ENCODE data around the gene RSRP1.
A peak's percentile ranks its signal among the peaks of the same experiment; 100 is the strongest.
"Not testable (repeated sequence)": the region's sequence is repeated elsewhere in the genome, so short reads cannot be mapped to it uniquely, and the experiment has no call there.

RSRP1 gene

GRCh38 chr1:25247024-25247828 lies at the start of gene RSRP1:
TSS of gene RSRP1 (minus strand) at chr1:25247454. CDS start at chr1:25246963, 491 bp downstream.
- H3K4me3 ChIP-seq (ENCODE audit: low read depth, low read length) = peak within 1 kb of the TSS; percentile 98
- no peak for TF ChIP-seq CTCF (IDR thresholded peaks at IDR 0.05; ENCODE audit: low read depth, low read length)

- not testable (repeated sequence) for H3K4me3 ChIP-seq (ENCODE audit: low read depth, low read length)
Observed at GRCh38 chr1:25296501-25296900, 49.2 kb upstream of the RSRP1 start.

- not testable (repeated sequence) for H3K4me3 ChIP-seq (ENCODE audit: low read depth, low read length)
Observed at GRCh38 chr1:25294889-25295826, 47.9 kb upstream of the RSRP1 start.

GRCh38 chr1:25293426-25293825 lies 46.2 kb upstream of the RSRP1 start:
- H3K4me3 ChIP-seq (ENCODE audit: low read depth, low read length) = not testable (repeated sequence)

GRCh38 chr1:25290043-25290442 lies 42.8 kb upstream of the RSRP1 start:
- not testable (repeated sequence) for H3K4me3 ChIP-seq (ENCODE audit: low read depth, low read length)

- H3K4me3 ChIP-seq (ENCODE audit: low read depth, low read length) = not testable (repeated sequence)
Observed at GRCh38 chr1:25288573-25289101, 41.4 kb upstream of the RSRP1 start.

GRCh38 chr1:25287164-25287563 lies 39.9 kb upstream of the RSRP1 start:
- H3K4me3 ChIP-seq (ENCODE audit: low read depth, low read length) = not testable (repeated sequence)

- H3K4me3 ChIP-seq (ENCODE audit: low read depth, low read length) = not testable (repeated sequence)
Observed at GRCh38 chr1:25285862-25286261, 38.6 kb upstream of the RSRP1 start.

- H3K4me3 ChIP-seq (ENCODE audit: low read depth, low read length) = not testable (repeated sequence)
Observed at GRCh38 chr1:25279693-25280111, 32.4 kb upstream of the RSRP1 start.

GRCh38 chr1:25278790-25279189 lies 31.5 kb upstream of the RSRP1 start:
- not testable (repeated sequence) for H3K4me3 ChIP-seq (ENCODE audit: low read depth, low read length)

- not testable (repeated sequence) for H3K4me3 ChIP-seq (ENCODE audit: low read depth, low read length)
Observed at GRCh38 chr1:25278358-25278757, 31.1 kb upstream of the RSRP1 start.

- not testable (repeated sequence) for H3K4me3 ChIP-seq (ENCODE audit: low read depth, low read length)
Observed at GRCh38 chr1:25277295-25277694, 30.0 kb upstream of the RSRP1 start.

GRCh38 chr1:25275648-25276047 lies 28.4 kb upstream of the RSRP1 start:
- not testable (repeated sequence) for H3K4me3 ChIP-seq (ENCODE audit: low read depth, low read length)

- H3K4me3 ChIP-seq (ENCODE audit: low read depth, low read length) = not testable (repeated sequence)
Observed at GRCh38 chr1:25272238-25272637, 25.0 kb upstream of the RSRP1 start, which contains the start of gene RHD. TSS of gene RHD (plus strand) at chr1:25272509. CDS start at chr1:25272548, 39 bp downstream.

GRCh38 chr1:25268143-25268760 lies 21.0 kb upstream of the RSRP1 start:
- peak overlapping the region; percentile 18; the same call in 1 of the 2 replicates for H3K4me3 ChIP-seq (ENCODE audit: low read depth, low read length)

GRCh38 chr1:25267288-25268142 lies 20.3 kb upstream of the RSRP1 start:
- H3K4me3 ChIP-seq (ENCODE audit: low read depth, low read length) = peak overlapping the region; percentile 53

- H3K4me3 ChIP-seq (ENCODE audit: low read depth, low read length) = peak overlapping the region; percentile 53
Observed at GRCh38 chr1:25266554-25267287, 19.5 kb upstream of the RSRP1 start.
